H1 (cell line): Measurements from ENCODE around the gene ACAD10. TPM values are rescaled to one million over a fixed set of nuclear protein-coding genes. Genes with fewer than 3 reads are reported as not detected.

ENCODE experiments used
- BACH1 ChIP-seq: IDR thresholded peaks from 2 replicates; pipeline ENCODE4 v1.6.1; 2012; ENCODE audit warnings: low read length, improper control_type of control experiment
- CHD2 ChIP-seq: IDR thresholded peaks from 2 replicates; pipeline ENCODE4 v1.6.1; 2012; ENCODE audit warnings: low read length, improper control_type of control experiment
- CHD7 ChIP-seq: fragments of 300-600 bp; sonication (generic); IDR thresholded peaks from 2 replicates; pipeline ENCODE4 v1.7.1; 2012; ENCODE audit warnings: low read length, moderate library complexity, mild to moderate bottlenecking, inconsistent platforms; ENCODE audit not compliant: insufficient replicate concordance
- CTBP2 ChIP-seq: IDR thresholded peaks from 2 replicates; pipeline ENCODE4 v1.7.0; 2011; ENCODE audit warnings: borderline replicate concordance, mild to moderate bottlenecking, moderate library complexity, mixed read lengths, low read length; ENCODE audit not compliant: insufficient read depth, insufficient read length
- EZH2 ChIP-seq: fragments of 200-600 bp; sonication (generic); IDR thresholded peaks from 2 replicates; pipeline ENCODE4 v1.7.1; 2012; ENCODE audit warnings: low read depth, mild to moderate bottlenecking, moderate library complexity, low read length, inconsistent platforms; ENCODE audit not compliant: severe bottlenecking
- FOSL1 ChIP-seq: IDR thresholded peaks from 2 replicates; pipeline ENCODE4 v1.6.1; 2011; ENCODE audit warnings: mild to moderate bottlenecking, low read depth, low read length, moderate library complexity; ENCODE audit not compliant: insufficient read depth
- GABPA ChIP-seq: IDR thresholded peaks from 2 replicates; pipeline ENCODE4 v1.6.1; 2011; ENCODE audit warnings: mild to moderate bottlenecking, low read length, moderate library complexity, borderline replicate concordance; ENCODE audit not compliant: insufficient read depth
- POLR2A ChIP-seq, 2 experiments: IDR thresholded peaks; 1 replicate in 1 of 2; 2 replicates in 1 of 2; pipeline ENCODE4 v1.6.1; 2011; ENCODE audit warnings: low read depth in 2 of 2, low read length in 2 of 2, mild to moderate bottlenecking in 2 of 2; ENCODE audit errors: control extremely low read depth in 1 of 2
- RBBP5 ChIP-seq: IDR thresholded peaks from 2 replicates; pipeline ENCODE4 v1.7.1; 2012; ENCODE audit warnings: low read depth, mild to moderate bottlenecking, inconsistent platforms, low read length, moderate library complexity, borderline replicate concordance
- SAP30 ChIP-seq: fragments of 300-600 bp; sonication (generic); IDR thresholded peaks from 2 replicates; pipeline ENCODE4 v1.7.1; 2012; ENCODE audit warnings: low read length, moderate library complexity, mild to moderate bottlenecking, inconsistent platforms; ENCODE audit not compliant: insufficient read depth, insufficient replicate concordance
- SUZ12 ChIP-seq: fragments of 200-600 bp; sonication (generic); IDR thresholded peaks from 2 replicates; pipeline ENCODE4 v1.6.1; 2012; ENCODE audit warnings: mild to moderate bottlenecking, inconsistent platforms, low read length, moderate library complexity, mixed read lengths
- TAF7 ChIP-seq: optimal IDR thresholded peaks from 2 replicates; pipeline ENCODE3; 2011; ENCODE audit warnings: low read depth, mild to moderate bottlenecking, inconsistent platforms, low read length, moderate library complexity, borderline replicate concordance
- polyA plus RNA-seq, 7 experiments: library from polyadenylated mRNA; depleted of rRNA in 3 of 7; stranded (reverse) in 5 of 7; unstranded in 2 of 7; fragments of >200 nt in 5 of 7; fragments of 200-250 nt in 2 of 7; gene quantifications; 1 replicate in 5 of 7; 2 replicates in 1 of 7; 4 replicates in 1 of 7; pipeline versions ENCODE4 v1.2.1 to v1.2.3, GENCODE V29; 2011 to 2013; ENCODE audit warnings: missing spikeins in 2 of 7, mixed read lengths in 2 of 7
- total RNA-seq: library from RNA; stranded (reverse); fragmentation: NEBNext Ultra II Directional; extraction: Animal tissue kit (Norgen Biotek cat#: 25700); gene quantifications from 2 replicates; pipeline ENCODE4 v1.2.1, GENCODE V29; 2021

Gene ACAD10
- total and polyA plus RNA-seq, 2 of the 8 experiments (the other 6 are each of a cell fraction or from before 2014, with no cell fraction given), result 17.3 to 23.3 TPM

DNA sequence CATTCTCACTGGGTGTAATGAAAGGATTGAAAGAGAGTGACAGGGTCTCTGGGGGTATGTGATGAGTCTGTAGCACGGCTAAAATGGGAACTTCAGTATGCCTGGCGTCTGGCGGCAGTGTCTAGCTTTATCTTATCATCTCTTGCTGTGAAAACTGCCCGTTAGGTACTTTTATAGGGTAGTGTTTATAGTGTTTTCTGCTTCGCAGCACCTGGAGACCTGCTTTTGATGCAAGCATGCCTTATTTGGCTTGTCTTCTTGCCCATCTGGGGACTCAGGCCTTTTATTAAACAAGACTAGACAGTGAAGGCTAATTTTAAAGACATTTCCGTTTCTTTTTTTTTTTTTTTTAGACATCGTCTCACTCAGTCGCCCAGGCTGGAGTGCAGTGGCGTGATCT is 44.6 kb downstream of the ACAD10 start (continued):
- TF ChIP-seq CHD7 (no peak), CHD2 (no peak), SUZ12 (no peak), POLR2A (IDR thresholded peaks at IDR 0.05; ENCODE audit: control extremely low read depth in 1 of 2, low read depth in 2 of 2, low read length in 2 of 2) (no peak), FOSL1 (no peak), CTBP2 (no peak), SAP30 (no peak), RBBP5 (no peak), BACH1 (no peak), GABPA (no peak), TAF7 (no peak), EZH2 (no peak)
